Amniotic epithelial cell (primary cell): ENCODE data around the gene TJP2.

Experiments
- DNase-seq: peaks from one replicate; pipeline ENCODE4 v3.0.0-alpha.2; 2010; ENCODE audit warnings: low read depth

The TJP2 gene

DNA sequence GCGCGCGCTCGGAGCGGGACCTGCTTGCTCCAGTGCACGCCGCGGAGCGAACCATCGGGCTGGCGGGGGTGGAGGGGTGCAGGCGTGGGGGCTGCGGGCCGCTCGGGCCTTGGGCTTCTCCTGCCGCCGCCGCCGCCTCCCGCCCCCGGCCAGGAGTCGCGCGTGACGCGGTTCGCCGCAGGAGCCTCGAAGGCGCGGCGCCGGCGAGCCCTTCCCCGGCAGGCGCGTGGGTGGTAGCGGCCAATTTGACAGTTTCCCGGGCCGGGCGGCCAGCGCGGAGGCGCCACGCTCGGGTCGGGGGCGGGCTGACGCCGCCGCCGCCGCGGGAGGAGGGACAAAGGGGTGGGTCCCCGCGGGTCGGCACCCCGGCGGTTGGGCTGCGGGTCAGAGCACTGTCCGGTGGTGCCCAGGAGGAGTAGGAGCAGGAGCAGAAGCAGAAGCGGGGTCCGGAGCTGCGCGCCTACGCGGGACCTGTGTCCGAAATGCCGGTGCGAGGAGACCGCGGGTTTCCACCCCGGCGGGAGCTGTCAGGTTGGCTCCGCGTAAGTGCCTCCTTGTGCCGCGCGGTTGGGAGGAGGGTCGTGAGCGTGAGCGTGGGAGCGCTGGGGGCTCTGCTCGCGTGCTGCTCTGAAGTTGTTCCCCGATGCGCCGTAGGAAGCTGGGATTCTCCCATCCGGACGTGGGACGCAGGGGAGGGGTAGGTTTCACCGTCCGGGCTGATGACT is at the start of gene TJP2:
Gene TJP2, plus strand, starts transcription at position 387 of the 725 bp plus-strand sequence. Its CDS starts 96 bp downstream, at position 483.
- DNase-seq = peak; percentile 55

DNA sequence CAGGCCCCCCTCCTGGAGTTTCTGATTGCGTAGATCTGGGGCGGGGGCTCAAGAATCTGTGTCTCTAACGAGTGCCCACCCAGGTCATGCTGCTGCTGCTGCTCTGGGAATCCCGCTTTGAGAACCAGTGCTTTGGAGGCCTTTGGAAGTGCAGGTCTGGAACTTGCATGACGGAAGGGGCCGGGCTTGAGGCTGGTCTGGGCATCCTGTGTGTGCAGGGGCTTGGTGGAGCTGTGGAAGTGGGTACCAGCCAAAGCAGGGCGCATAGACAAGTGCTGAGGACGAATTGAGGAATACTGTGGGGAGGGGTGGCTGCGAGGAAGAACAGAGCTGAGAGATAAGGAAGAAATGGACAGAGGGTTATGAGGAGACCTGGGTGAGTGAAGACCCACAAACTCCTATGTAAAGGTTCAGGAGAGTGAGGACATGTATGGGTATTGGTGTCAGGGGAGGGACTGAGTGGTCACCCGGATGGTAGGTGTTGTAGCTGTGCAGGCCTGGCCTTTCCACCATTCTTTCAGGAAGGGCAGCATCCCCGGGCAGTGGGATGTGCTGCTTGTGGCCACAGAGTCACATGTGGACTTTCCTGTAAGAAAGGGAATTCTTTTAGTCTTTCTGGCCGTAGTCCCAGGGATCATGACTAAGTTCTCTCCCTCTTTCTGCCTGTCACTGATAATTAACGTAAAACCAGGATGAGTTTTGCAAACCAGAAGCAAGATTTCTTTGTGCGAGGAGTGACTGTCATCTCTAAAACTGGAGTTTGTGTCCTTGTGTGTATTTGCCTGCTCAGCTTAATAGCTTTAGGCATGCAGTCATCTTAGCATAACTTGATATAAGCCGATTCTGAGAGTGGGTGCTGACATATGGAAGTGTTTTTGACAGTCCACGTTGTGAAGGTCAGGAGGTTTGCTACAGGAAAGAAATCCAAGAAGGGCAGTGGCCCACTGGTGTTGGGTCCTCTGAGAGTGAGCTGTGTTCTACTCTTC is 43.3 kb upstream of the TJP2 start:
- peak; percentile 87 for DNase-seq

DNA sequence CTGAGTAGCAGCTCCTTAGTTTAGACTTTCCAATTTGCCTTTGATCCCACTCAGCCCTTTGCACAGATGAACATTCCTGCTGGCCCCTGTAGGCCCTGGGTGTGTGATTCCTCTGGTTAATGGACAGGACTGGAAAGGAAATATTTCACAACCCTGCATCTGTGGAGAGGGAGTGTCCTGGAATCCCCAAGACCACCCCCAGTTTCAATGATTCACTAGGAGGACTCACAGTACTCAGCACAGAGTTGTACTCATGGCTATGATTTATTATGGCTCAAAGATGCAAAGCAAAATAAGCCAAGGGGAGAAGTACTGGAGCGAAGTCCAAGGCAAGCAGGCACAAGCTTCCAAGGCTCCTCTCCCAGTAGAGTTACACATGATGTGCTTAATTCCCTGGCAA is 42.4 kb upstream of the TJP2 start:
- DNase-seq = peak; percentile 99

DNA sequence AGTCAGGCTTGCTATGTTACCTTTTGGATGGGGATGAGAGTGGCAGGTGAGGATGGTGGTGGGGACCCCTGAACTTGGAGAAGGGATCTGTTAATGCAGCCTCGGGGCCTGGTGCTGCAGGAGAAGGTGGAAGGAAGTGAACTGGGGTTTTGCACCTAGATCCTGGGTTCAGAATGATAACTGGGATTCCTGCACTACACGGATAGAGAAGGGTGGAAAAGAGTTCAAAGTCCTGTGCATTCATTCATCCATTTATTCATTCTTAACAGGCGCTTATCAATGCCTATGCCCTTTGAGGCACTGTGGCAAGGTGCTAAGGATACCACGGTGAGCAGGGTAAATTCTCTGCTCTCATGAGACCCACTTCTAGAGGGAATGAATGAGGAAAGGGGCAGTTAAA is 41.7 kb upstream of the TJP2 start:
- no peak for DNase-seq

GRCh38 chr9:69134412-69134811 is 39.7 kb upstream of the TJP2 start:
- no peak for DNase-seq

- DNase-seq = no peak
Observed at GRCh38 chr9:69136185-69136584, 37.9 kb upstream of the TJP2 start.

GRCh38 chr9:69136779-69137178 is 37.3 kb upstream of the TJP2 start:
- DNase-seq = no peak

GRCh38 chr9:69137311-69137710 is 36.8 kb upstream of the TJP2 start:
- DNase-seq = no peak

DNA sequence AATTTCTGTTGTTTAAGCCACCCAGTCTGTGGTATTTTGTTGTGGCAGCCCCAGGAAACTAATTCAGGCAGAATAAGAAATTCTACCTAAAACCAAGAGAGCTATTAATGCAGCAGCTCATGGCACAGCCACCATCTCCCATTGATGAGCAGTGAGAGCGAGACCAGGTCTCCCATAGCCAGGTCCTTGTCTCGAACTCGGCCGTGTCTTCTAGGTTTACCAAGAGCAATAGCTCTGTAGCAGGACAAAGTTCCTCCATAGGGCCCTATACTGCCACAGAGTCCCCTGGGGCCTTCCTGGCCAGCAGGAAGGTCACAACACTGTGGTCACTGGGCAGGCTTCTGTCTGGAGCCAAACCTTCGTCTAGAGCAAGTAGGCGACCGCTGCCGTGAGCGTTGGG is 34.5 kb upstream of the TJP2 start:
- DNase-seq = no peak

DNA sequence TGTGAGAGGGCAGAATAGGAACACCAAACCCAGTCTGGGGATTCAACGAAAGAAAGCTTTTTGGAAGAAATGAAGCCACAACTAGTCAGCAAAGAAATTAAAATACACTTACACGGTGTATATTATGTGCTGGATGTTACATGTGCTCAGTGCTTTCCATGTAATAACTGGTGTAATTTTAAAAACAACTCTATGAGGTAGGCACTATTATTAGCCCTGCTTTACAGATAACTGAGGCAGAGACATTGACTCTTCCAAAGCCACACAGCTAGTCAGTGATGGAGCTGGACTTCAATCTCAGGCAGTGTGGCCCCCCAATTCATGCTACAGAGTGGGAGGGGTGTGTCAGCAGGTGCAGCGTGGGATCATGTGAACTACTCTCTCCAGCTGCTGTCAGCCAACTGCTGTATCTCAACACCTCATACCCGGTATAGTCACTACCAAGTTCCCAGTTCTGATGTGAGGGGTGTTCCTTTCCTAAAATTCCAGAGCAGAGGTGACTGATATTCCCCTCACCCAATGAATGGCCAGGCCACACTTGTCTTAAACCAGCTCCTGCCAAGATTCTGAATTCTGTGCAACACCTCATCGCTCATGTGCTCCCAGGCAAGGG is 33.8 kb upstream of the TJP2 start:
- DNase-seq = no peak

DNA sequence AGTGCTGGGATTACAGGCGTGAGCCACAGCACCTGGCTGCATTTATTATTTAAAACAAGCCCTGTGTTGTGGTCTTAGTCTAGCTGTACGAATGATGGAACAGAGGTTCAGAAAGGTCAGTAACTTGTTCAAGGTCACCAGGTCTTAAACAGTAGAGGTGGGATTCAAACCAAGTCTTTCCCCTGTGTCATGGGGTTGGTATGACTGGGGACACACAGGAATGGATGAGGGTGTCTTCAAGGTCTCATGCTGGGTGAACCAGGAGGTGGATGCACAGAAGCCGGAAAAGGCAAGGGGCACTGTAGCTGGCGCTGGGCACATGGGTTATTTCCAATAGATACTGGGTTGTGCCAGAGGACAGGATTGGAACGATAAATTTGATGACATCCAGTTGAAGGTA is 32.2 kb upstream of the TJP2 start:
- DNase-seq = no peak

- peak; percentile 32 for DNase-seq
Observed at GRCh38 chr9:69143291-69143690, 30.8 kb upstream of the TJP2 start.

DNA sequence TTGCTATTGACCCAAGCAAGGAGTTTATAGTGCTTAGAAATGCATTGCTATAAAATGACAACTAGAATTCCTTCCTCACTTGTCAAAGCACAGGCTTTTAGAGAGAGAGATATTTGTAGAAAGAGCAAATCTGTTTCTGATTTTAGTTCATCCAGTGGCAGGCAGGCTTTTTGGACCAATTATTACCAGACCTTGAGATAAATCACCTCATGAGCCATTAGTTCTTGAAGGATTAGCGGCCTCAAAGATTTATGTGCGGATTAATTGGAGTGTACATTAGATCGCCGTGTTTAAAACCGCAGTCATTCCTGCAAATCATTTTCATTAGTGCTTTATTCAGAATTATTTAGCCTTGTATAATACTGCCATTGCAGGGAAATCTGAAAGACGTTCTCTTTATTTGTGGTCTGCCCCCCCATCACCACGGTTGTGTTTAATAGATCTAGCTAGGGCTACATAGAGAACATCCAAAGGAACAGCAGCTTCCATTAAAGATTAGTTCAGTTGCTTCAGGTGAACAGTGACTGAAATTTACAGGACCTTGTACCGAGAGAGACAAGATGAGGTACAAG is 28.8 kb upstream of the TJP2 start:
- DNase-seq = peak; percentile 32

DNA sequence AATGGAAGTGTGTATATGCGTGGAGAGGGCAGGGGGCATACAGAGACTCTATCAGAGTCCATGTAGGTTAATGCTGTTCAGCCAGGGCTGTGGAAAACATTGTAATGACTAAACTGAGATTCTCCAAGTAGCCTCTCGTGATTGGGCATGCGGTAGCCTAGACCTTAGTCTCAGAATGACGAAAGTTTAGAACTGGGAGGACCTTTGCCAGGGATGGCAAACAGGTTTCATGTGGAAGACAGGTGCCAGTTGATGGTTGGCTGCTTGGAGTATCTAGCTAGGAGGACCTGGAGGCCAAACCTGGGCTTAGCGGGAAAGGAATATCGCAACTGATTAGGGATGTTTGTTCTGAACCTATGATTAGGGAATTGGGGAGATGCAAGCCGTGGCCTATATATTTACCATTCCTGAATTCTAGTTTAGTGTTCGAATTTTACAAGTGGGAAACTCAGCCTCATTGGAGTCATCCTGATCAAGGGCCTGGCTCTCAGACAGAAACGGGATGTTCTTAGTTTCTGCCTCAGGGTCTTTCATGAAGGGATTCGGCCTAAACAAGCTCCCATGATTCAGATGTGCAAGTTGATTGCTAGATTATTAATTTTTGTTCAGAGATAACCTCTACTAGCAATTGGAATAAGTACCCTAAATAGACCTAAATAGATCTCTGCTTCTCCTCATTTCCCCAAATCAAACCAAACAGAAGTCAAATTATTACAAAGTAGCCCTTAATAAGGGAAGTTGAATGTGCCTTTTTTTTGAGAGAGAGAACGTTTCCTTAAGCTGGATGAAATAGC is 26.8 kb upstream of the TJP2 start:
- DNase-seq = no peak

DNA sequence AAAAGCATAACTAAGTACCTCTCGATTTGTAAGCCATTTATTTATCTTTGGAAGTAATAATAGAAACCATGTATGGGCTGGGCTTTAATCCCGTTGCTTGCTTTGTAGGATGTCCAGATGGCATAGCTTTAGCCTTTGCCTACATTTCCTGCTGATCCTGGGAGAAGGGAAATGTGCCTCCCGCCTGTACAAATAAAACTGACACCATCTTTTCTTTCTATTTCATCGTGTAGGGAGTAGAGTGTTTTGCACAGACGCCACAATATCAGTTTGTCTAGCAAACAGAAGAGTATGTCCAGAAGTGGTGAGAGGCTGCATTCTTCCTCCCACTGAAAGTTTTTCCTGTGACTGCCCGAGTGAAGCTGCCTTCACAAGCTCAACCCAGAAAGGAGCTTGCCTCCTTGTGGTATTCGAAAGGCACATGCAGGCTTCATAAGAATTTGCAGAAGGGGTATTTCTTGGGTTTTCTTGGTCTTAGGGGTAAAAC is 24.7 kb upstream of the TJP2 start:
- DNase-seq = peak; percentile 88

GRCh38 chr9:69151506-69151905 is 22.6 kb upstream of the TJP2 start:
- no peak for DNase-seq

GRCh38 chr9:69153707-69154521 is 20.2 kb upstream of the TJP2 start:
- peak; percentile 27 for DNase-seq

DNA sequence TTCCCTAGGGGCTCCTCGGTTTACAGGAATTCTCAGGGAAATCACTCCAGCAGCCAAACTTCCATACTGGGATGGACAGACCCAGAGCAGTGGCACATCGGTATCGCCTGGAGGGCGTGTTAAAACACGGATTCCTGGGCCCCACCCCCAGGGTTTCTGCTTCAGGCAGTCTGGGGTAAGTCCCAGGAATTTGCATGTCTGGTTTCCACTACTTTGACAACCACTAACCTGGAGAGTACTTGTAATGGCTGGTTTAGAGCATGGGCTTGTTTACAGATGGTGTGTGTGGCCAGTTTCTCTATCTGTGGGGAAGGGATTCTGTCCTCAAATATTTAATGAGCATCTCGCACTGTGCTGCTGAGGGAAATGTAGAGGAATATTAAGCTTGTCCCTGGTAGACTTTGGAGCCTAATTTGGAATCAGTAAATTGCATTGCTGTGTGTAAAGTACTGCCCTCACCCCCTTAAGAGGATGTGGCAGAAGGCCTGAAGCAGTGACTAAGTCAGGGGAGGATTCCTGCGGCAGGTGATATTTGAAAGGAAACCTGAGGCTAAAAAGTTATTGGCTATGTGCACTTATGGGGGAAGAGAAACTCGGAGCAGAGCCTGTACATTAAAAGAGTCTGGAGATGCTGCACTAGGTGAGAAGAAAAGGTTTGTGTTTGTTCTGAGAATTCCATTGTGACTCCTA is 18.6 kb upstream of the TJP2 start:
- DNase-seq = peak; percentile 26

DNA sequence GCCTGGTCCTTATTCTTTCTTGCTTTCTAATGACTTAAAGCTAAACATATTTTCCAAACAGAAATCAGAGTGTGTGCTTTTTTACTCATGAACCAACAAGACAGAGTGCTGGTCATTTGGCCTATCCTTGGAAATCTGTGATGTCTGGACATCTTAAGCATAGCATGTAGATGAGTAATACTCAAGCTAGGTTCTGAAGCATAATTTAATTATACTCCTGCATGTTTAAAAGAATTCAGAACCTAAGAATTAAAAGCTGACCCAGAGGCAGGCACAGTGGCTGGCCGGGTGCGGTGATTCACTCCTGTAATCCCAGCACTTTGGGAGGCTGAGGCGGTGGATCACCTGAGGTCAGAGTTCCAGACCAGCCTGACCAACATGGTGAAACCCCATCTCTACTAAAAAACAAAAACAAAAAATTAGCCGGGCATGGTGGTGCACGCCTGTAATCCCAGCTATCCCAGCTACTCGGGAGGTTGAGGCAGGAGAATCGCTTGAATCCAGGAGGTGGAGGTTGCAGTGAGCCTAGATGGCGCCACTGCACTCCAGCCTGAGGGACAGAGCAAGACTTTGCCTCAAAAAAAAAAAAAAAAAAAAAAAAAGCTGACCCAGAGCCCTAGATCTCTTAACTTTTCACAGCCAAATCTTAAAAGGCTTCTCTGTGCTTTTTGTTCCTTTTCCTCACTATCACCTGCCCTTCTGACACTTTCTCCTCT is 16.2 kb upstream of the TJP2 start:
- peak; percentile 86 for DNase-seq
